ENCODE data around the gene ACOX3. TPM values are rescaled to one million over a fixed set of nuclear protein-coding genes. Genes with fewer than 3 reads are reported as not detected.

The ACOX3 gene
- total and polyA plus RNA-seq, 4 donors, result 11.4 to 24.6 (median 13.6) TPM

DNA sequence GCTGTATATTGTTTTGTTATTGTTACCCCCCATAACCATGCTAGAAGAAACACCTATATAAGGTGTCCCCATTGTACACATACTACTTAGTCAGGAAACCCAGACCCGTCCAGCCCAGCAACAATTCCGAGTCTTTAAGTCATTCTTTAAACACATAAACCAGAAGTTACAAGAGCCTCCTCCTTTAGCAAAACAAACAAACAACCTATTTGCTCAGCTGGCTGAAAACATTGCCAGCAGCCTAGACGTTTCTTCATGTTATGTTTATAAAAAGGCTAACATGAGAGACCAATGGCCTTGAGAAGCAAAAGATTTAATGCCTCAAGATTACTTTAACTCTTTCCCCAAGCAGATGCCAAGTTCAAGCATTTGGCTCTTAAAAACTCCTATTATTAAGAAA, 1.4 kb downstream of the ACOX3 start:
- H3K27me3 ChIP-seq (ENCODE audit: control insufficient read depth in 4 of 4, insufficient read depth in 4 of 4, low read length in 3 of 4), result no peaks in the 10 kb centered on the region
- no peak for DNase-seq (ENCODE audit: low spot score)
- H3K9me3 ChIP-seq (ENCODE audit: control insufficient read depth in 4 of 4, low read length in 3 of 4), result no peaks in the 10 kb centered on the region
- TF ChIP-seq TAF1 (conservative IDR thresholded peaks at IDR 0.05) (no peak), HNF4G (IDR thresholded peaks at IDR 0.05) (no peak), YY1 (IDR thresholded peaks at IDR 0.05) (no peak), EGR1 (IDR thresholded peaks at IDR 0.05; ENCODE audit: low read depth in 2 of 2) (no peak)
- TF ChIP-seq, protein P1, sequence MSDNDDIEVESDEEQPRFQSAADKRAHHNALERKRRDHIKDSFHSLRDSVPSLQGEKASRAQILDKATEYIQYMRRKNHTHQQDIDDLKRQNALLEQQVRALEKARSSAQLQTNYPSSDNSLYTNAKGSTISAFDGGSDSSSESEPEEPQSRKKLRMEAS (IDR thresholded peaks at IDR 0.05), result no peak
- no peak overlapping the region for H3K9ac ChIP-seq (ENCODE audit: low read depth in 1 of 2, low read length in 2 of 2)
- no peaks in the 10 kb centered on the region for H3K36me3 ChIP-seq (ENCODE audit: control insufficient read depth in 4 of 4, insufficient read depth in 3 of 4, low read depth in 1 of 4, low read length in 3 of 4)
- WGBS, result 32% methylated on average over 3 of the region's 3 CpGs
- peak overlapping the region; percentile 95 to 100 for H3K27ac ChIP-seq (ENCODE audit: low read depth in 1 of 2, low read length in 2 of 2)
- peaks cover 17 to 64% (median 50%) of the 10 kb centered on the region in 4 donors for H3K4me1 ChIP-seq (ENCODE audit: control insufficient read depth in 4 of 4, insufficient read depth in 4 of 4, low read length in 3 of 4)
- H3K4me3 ChIP-seq (ENCODE audit: low read depth in 1 of 3, low read length in 3 of 3), result no peak overlapping the region

DNA sequence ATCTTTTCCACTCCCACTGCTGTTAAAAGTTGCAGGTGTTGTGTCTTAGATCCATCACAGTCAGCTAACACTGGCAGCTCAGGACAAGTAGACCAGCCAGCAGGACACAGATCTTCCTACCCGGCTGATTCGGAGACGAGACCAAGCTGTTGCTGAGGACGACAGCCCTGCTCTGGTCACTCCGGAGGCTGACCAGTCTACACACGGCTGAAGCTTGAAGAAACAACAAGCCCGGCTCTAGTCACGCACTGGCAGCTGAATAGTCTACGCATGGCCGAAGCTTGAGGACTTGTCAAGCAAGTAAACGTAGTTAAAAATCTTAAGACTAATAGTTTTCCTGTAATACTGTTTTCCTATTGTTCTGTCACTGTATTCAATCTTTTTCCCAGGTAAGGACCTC, 1.8 kb downstream of the ACOX3 start:
- DNase-seq (ENCODE audit: low spot score), result no peak
- Histone ChIP-seq H3K4me3 (ENCODE audit: low read depth in 1 of 3, low read length in 3 of 3) (no peak overlapping the region), H3K9ac (ENCODE audit: low read depth in 1 of 2, low read length in 2 of 2) (no peak overlapping the region), H3K9me3 (ENCODE audit: control insufficient read depth in 4 of 4, low read length in 3 of 4) (no peaks in the 10 kb centered on the region), H3K27me3 (ENCODE audit: control insufficient read depth in 4 of 4, insufficient read depth in 4 of 4, low read length in 3 of 4) (no peaks in the 10 kb centered on the region), H3K36me3 (ENCODE audit: control insufficient read depth in 4 of 4, insufficient read depth in 3 of 4, low read depth in 1 of 4, low read length in 3 of 4) (no peaks in the 10 kb centered on the region), H3K4me1 (ENCODE audit: control insufficient read depth in 4 of 4, insufficient read depth in 4 of 4, low read length in 3 of 4) (peaks cover 17 to 66% (median 50%) of the 10 kb centered on the region in 4 donors), H3K27ac (ENCODE audit: low read depth in 1 of 2, low read length in 2 of 2) (peak overlapping the region; percentile 95 to 100)
- 89% methylated on average over 11 of the region's 11 CpGs for WGBS
- TF ChIP-seq, protein P2, sequence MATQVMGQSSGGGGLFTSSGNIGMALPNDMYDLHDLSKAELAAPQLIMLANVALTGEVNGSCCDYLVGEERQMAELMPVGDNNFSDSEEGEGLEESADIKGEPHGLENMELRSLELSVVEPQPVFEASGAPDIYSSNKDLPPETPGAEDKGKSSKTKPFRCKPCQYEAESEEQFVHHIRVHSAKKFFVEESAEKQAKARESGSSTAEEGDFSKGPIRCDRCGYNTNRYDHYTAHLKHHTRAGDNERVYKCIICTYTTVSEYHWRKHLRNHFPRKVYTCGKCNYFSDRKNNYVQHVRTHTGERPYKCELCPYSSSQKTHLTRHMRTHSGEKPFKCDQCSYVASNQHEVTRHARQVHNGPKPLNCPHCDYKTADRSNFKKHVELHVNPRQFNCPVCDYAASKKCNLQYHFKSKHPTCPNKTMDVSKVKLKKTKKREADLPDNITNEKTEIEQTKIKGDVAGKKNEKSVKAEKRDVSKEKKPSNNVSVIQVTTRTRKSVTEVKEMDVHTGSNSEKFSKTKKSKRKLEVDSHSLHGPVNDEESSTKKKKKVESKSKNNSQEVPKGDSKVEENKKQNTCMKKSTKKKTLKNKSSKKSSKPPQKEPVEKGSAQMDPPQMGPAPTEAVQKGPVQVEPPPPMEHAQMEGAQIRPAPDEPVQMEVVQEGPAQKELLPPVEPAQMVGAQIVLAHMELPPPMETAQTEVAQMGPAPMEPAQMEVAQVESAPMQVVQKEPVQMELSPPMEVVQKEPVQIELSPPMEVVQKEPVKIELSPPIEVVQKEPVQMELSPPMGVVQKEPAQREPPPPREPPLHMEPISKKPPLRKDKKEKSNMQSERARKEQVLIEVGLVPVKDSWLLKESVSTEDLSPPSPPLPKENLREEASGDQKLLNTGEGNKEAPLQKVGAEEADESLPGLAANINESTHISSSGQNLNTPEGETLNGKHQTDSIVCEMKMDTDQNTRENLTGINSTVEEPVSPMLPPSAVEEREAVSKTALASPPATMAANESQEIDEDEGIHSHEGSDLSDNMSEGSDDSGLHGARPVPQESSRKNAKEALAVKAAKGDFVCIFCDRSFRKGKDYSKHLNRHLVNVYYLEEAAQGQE (IDR thresholded peaks at IDR 0.05), result no peak
- no peak for TF ChIP-seq EGR1 (IDR thresholded peaks at IDR 0.05; ENCODE audit: low read depth in 2 of 2)
- no peak for TF ChIP-seq GABPA (IDR thresholded peaks at IDR 0.05 in 1 of 2, conservative IDR thresholded peaks at IDR 0.05 in 1 of 2)
- TF ChIP-seq NR2F2 (IDR thresholded peaks at IDR 0.05), result no peak
- TF ChIP-seq ATF3 (IDR thresholded peaks at IDR 0.05), result no peak
- no peak for TF ChIP-seq ZBTB33 (IDR thresholded peaks at IDR 0.05)
- TF ChIP-seq RXRA (IDR thresholded peaks at IDR 0.05), result no peak

- no peak for DNase-seq (ENCODE audit: low spot score)
- no peak overlapping the region for H3K4me3 ChIP-seq (ENCODE audit: low read depth in 1 of 3, low read length in 3 of 3)
- H3K27me3 ChIP-seq (ENCODE audit: control insufficient read depth in 4 of 4, insufficient read depth in 4 of 4, low read length in 3 of 4), result no peaks in the 10 kb centered on the region
- H3K9me3 ChIP-seq (ENCODE audit: control insufficient read depth in 4 of 4, low read length in 3 of 4), result no peaks in the 10 kb centered on the region
- TF ChIP-seq YY1 (IDR thresholded peaks at IDR 0.05) (no peak), ATF3 (IDR thresholded peaks at IDR 0.05) (no peak), FOXA1 (IDR thresholded peaks at IDR 0.05) (no peak), FOXA2 (IDR thresholded peaks at IDR 0.05) (no peak), GABPA (IDR thresholded peaks at IDR 0.05 in 1 of 2, conservative IDR thresholded peaks at IDR 0.05 in 1 of 2) (no peak)
- TF ChIP-seq, protein P1 (IDR thresholded peaks at IDR 0.05), result no peak
- TF ChIP-seq, protein P3, sequence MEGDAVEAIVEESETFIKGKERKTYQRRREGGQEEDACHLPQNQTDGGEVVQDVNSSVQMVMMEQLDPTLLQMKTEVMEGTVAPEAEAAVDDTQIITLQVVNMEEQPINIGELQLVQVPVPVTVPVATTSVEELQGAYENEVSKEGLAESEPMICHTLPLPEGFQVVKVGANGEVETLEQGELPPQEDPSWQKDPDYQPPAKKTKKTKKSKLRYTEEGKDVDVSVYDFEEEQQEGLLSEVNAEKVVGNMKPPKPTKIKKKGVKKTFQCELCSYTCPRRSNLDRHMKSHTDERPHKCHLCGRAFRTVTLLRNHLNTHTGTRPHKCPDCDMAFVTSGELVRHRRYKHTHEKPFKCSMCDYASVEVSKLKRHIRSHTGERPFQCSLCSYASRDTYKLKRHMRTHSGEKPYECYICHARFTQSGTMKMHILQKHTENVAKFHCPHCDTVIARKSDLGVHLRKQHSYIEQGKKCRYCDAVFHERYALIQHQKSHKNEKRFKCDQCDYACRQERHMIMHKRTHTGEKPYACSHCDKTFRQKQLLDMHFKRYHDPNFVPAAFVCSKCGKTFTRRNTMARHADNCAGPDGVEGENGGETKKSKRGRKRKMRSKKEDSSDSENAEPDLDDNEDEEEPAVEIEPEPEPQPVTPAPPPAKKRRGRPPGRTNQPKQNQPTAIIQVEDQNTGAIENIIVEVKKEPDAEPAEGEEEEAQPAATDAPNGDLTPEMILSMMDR (IDR thresholded peaks at IDR 0.05; ENCODE audit: low read depth, low read length, missing input control), result no peak
- TF ChIP-seq, protein P2 (IDR thresholded peaks at IDR 0.05), result no peak
- H3K9ac ChIP-seq (ENCODE audit: low read depth in 1 of 2, low read length in 2 of 2), result no peak overlapping the region
- no peaks in the 10 kb centered on the region for H3K36me3 ChIP-seq (ENCODE audit: control insufficient read depth in 4 of 4, insufficient read depth in 3 of 4, low read depth in 1 of 4, low read length in 3 of 4)
- peaks cover 13 to 65% (median 47%) of the 10 kb centered on the region in 4 donors for H3K4me1 ChIP-seq (ENCODE audit: control insufficient read depth in 4 of 4, insufficient read depth in 4 of 4, low read length in 3 of 4)
- WGBS, result 70% methylated on average over 13 of the region's 13 CpGs
- H3K27ac ChIP-seq (ENCODE audit: low read depth in 1 of 2, low read length in 2 of 2), result peak overlapping the region; percentile 36 to 58
Measured at GRCh38 chr4:8437281-8437680, 3.2 kb downstream of the ACOX3 start.

Data from liver (tissue), 9 donors.